Small intestine (tissue), 7 donors: Measurements from ENCODE around the gene COL23A1. TPM values are rescaled to one million over a fixed set of nuclear protein-coding genes. Genes with fewer than 3 reads are reported as not detected.
A peak's percentile ranks its signal among the peaks of the same experiment; 100 is the strongest.

Source experiments
- DNase-seq, 2 donors: peaks; one replicate each; pipeline versions ENCODE4 v3.0.0 to v3.0.0-alpha.2; 2013
- FAIRE-seq: peaks from 2 replicates; lab custom pipeline; 2012; peaks lifted over from hg19 to GRCh38; lab: Jason Lieb, UNC
- H3K27ac ChIP-seq, 3 donors: one replicate each; pipeline ENCODE4 v1.5.1; 2013; ENCODE audit warnings: low read length in 2 of 3, mild to moderate bottlenecking in 2 of 3, control low read depth in 1 of 3, inconsistent platforms in 1 of 3, low read depth in 1 of 3, moderate library complexity in 1 of 3
- H3K27me3 ChIP-seq, 3 donors: one replicate each; pipeline ENCODE4 v1.6.1; 2013; ENCODE audit warnings: low read length in 3 of 3, inconsistent platforms in 1 of 3; ENCODE audit not compliant: control insufficient read depth in 3 of 3, insufficient read depth in 3 of 3
- H3K36me3 ChIP-seq, 3 donors: one replicate each; pipeline ENCODE4 v1.6.1; 2013; ENCODE audit warnings: low read length in 3 of 3, inconsistent platforms in 1 of 3, low read depth in 1 of 3, mild to moderate bottlenecking in 1 of 3, moderate library complexity in 1 of 3; ENCODE audit not compliant: control insufficient read depth in 3 of 3, insufficient read depth in 2 of 3
- H3K4me1 ChIP-seq, 3 donors: one replicate each; pipeline ENCODE4 v1.6.1; 2013; ENCODE audit warnings: low read length in 2 of 3, inconsistent platforms in 1 of 3, low read depth in 1 of 3, mild to moderate bottlenecking in 1 of 3, moderate library complexity in 1 of 3; ENCODE audit not compliant: control insufficient read depth in 3 of 3, insufficient read depth in 2 of 3
- H3K4me3 ChIP-seq, 3 donors: one replicate each; pipeline ENCODE4 v1.5.1; 2013; ENCODE audit warnings: low read length in 3 of 3, control low read depth in 1 of 3, inconsistent platforms in 1 of 3, low read depth in 1 of 3, mild to moderate bottlenecking in 1 of 3, moderate library complexity in 1 of 3
- H3K9me3 ChIP-seq, 2 donors: one replicate each; pipeline ENCODE4 v1.6.1; 2013; ENCODE audit warnings: low read depth in 1 of 2, low read length in 1 of 2; ENCODE audit not compliant: control insufficient read depth in 2 of 2, insufficient read depth in 1 of 2
- WGBS, 3 donors: extraction: QIAGEN DNeasy Blood & Tissue Kit; methylation state at CpG; one replicate each; pipeline ENCODE4 v1.1.7; 2013; 5-methylcytosine and 5-hydroxymethylcytosine counted together
- polyA plus RNA-seq, 4 donors: library from polyadenylated mRNA; stranded (reverse) in 3 of 4; unstranded in 1 of 4; fragments of 200-250 nt in 3 of 4; fragments of 120-200 nt in 1 of 4; gene quantifications; one replicate each; pipeline versions ENCODE4 v1.2.1 to v1.2.3, GENCODE V29; 2013
- donor health status: healthy with polysubstance abuse.
- donor health status: control.
- donor health status: control.
- donor health status: Bipolar disorder and iron deficiency.
- donor health status: healthy.

COL23A1 gene
- polyA plus RNA-seq, 4 donors, result 1.4 to 3.2 (median 1.6) TPM; not detected in 1

GRCh38 chr5:178286226-178287090, 303.7 kb downstream of the COL23A1 start:
- peaks cover 2 to 3% of the 10 kb centered on the region in 2 donors for H3K9me3 ChIP-seq
- H3K4me1 ChIP-seq, result no peaks in the 10 kb centered on the region
- no peak overlapping the region for H3K27ac ChIP-seq
- peaks cover 0 to 5% (median 0%) of the 10 kb centered on the region in 3 donors for H3K27me3 ChIP-seq
- no peak for DNase-seq
- H3K4me3 ChIP-seq, result no peak overlapping the region
- FAIRE-seq, result no peak
- no peaks in the 10 kb centered on the region for H3K36me3 ChIP-seq
- WGBS, 3 donors, result 81 to 85% (median 85%) methylated on average over 33 to 34 of the region's 34 CpGs

GRCh38 chr5:178285399-178286225, 304.6 kb downstream of the COL23A1 start:
- FAIRE-seq (no peak), DNase-seq (no peak)
- peaks cover 2 to 3% of the 10 kb centered on the region in 2 donors for H3K9me3 ChIP-seq
- no peak overlapping the region for H3K27ac ChIP-seq
- H3K4me3 ChIP-seq, result no peak overlapping the region
- 85 to 86% (median 85%) methylated on average over 19 of the region's 19 CpGs for WGBS, 3 donors
- peaks cover 0 to 3% (median under 1%) of the 10 kb centered on the region in 3 donors for H3K27me3 ChIP-seq
- H3K4me1 ChIP-seq, result no peaks in the 10 kb centered on the region
- no peaks in the 10 kb centered on the region for H3K36me3 ChIP-seq

GRCh38 chr5:178284996-178285395, 305.2 kb downstream of the COL23A1 start:
- Histone ChIP-seq H3K27me3 (peaks cover 0 to 6% (median 0%) of the 10 kb centered on the region in 3 donors), H3K4me3 (no peak overlapping the region), H3K27ac (no peak overlapping the region), H3K36me3 (no peaks in the 10 kb centered on the region), H3K9me3 (peaks cover 2 to 3% of the 10 kb centered on the region in 2 donors), H3K4me1 (peaks cover 0 to 2% (median 0%) of the 10 kb centered on the region in 3 donors)
- FAIRE-seq (no peak), DNase-seq (no peak)
- 74 to 82% (median 74%) methylated on average over 7 of the region's 7 CpGs for WGBS, 3 donors

GRCh38 chr5:178284093-178284675, 306.0 kb downstream of the COL23A1 start:
- no peak overlapping the region for H3K27ac ChIP-seq
- H3K27me3 ChIP-seq, result peaks cover 0 to 7% (median 0%) of the 10 kb centered on the region in 3 donors
- no peak for FAIRE-seq
- no peaks in the 10 kb centered on the region for H3K36me3 ChIP-seq
- peak in 1 of 2 donors; percentile 33 for DNase-seq
- no peak overlapping the region for H3K4me3 ChIP-seq
- H3K4me1 ChIP-seq, result peaks cover 0 to 2% (median 0%) of the 10 kb centered on the region in 3 donors
- 30 to 42% (median 34%) methylated on average over 3 of the region's 3 CpGs for WGBS, 3 donors
- peaks cover 2 to 3% of the 10 kb centered on the region in 2 donors for H3K9me3 ChIP-seq

- no peak overlapping the region for H3K4me3 ChIP-seq
- H3K9me3 ChIP-seq, result peaks cover 2 to 3% of the 10 kb centered on the region in 2 donors
- H3K27me3 ChIP-seq, result peaks cover 0 to 7% (median 0%) of the 10 kb centered on the region in 3 donors
- FAIRE-seq (no peak), DNase-seq (no peak)
- peaks cover 0 to 2% (median 0%) of the 10 kb centered on the region in 3 donors for H3K4me1 ChIP-seq
- no peak overlapping the region for H3K27ac ChIP-seq
- no peaks in the 10 kb centered on the region for H3K36me3 ChIP-seq
- whole genome bisulfite sequencing, 3 donors, result 44 to 81% (median 56%) methylated on average over 3 of the region's 3 CpGs
Observed at GRCh38 chr5:178283520-178283919, 306.7 kb downstream of the COL23A1 start.

- FAIRE-seq (no peak), DNase-seq (no peak)
- Histone ChIP-seq H3K27me3 (peaks cover 0 to 7% (median 2%) of the 10 kb centered on the region in 3 donors), H3K4me1 (peaks cover 0 to 2% (median 0%) of the 10 kb centered on the region in 3 donors), H3K4me3 (no peak overlapping the region), H3K27ac (no peak overlapping the region), H3K9me3 (peaks cover 2 to 3% of the 10 kb centered on the region in 2 donors), H3K36me3 (no peaks in the 10 kb centered on the region)
- WGBS, 3 donors, result 84 to 89% (median 86%) methylated on average over 4 of the region's 4 CpGs
Observed at GRCh38 chr5:178282391-178282790, 307.8 kb downstream of the COL23A1 start.

- DNase-seq (no peak), FAIRE-seq (no peak)
Observed at GRCh38 chr5:178281331-178281730, 308.9 kb downstream of the COL23A1 start.

GRCh38 chr5:178280631-178281030, 309.6 kb downstream of the COL23A1 start:
- no peak for DNase-seq
- Histone ChIP-seq H3K4me3 (no peak overlapping the region), H3K27ac (no peak overlapping the region), H3K36me3 (no peaks in the 10 kb centered on the region), H3K4me1 (peaks cover 0 to 2% (median 0%) of the 10 kb centered on the region in 3 donors), H3K9me3 (peaks cover 2 to 10% of the 10 kb centered on the region in 2 donors), H3K27me3 (peaks cover 0 to 7% (median 2%) of the 10 kb centered on the region in 3 donors)
- no peak for FAIRE-seq
- WGBS, 3 donors, result 73 to 83% (median 81%) methylated on average over 9 of the region's 9 CpGs

More at GRCh38 chr5:178281331-178281730, 308.9 kb downstream of the COL23A1 start:
- Histone ChIP-seq H3K27ac (no peak overlapping the region), H3K27me3 (peaks cover 0 to 7% (median 2%) of the 10 kb centered on the region in 3 donors), H3K4me1 (peaks cover 0 to 2% (median 0%) of the 10 kb centered on the region in 3 donors), H3K9me3 (peaks cover 2 to 3% of the 10 kb centered on the region in 2 donors), H3K4me3 (no peak overlapping the region), H3K36me3 (no peaks in the 10 kb centered on the region)
- WGBS, 3 donors, result 86 to 88% (median 86%) methylated on average over 19 of the region's 19 CpGs
